ENCODE data around the gene GOSR2.

Gene GOSR2

DNA sequence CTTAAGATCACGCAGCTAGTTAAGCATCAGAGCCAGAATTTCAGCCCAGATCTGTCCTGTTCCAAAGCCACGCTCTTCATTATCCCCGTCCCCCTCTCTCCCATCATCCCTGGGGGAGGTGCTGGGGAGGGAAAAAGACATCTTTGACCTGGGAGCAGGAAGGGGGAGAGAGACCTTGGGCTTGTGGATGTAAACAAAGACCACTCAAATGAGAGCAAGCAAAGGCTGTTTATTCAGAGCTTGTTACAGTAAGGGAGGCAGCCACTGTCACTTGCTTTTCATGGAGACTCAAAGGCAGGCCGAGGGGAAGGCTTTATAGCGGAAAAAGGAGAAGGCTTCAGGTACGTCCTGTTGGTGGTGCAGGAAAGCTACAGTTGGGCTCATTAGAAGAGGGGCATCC lies 59.6 kb downstream of the GOSR2 start:
- TF ChIP-seq, protein P1, sequence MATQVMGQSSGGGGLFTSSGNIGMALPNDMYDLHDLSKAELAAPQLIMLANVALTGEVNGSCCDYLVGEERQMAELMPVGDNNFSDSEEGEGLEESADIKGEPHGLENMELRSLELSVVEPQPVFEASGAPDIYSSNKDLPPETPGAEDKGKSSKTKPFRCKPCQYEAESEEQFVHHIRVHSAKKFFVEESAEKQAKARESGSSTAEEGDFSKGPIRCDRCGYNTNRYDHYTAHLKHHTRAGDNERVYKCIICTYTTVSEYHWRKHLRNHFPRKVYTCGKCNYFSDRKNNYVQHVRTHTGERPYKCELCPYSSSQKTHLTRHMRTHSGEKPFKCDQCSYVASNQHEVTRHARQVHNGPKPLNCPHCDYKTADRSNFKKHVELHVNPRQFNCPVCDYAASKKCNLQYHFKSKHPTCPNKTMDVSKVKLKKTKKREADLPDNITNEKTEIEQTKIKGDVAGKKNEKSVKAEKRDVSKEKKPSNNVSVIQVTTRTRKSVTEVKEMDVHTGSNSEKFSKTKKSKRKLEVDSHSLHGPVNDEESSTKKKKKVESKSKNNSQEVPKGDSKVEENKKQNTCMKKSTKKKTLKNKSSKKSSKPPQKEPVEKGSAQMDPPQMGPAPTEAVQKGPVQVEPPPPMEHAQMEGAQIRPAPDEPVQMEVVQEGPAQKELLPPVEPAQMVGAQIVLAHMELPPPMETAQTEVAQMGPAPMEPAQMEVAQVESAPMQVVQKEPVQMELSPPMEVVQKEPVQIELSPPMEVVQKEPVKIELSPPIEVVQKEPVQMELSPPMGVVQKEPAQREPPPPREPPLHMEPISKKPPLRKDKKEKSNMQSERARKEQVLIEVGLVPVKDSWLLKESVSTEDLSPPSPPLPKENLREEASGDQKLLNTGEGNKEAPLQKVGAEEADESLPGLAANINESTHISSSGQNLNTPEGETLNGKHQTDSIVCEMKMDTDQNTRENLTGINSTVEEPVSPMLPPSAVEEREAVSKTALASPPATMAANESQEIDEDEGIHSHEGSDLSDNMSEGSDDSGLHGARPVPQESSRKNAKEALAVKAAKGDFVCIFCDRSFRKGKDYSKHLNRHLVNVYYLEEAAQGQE (IDR thresholded peaks at IDR 0.05; ENCODE audit: insufficient read depth in 1 of 2, low read depth in 2 of 2, low read length in 2 of 2), result no peak

DNA sequence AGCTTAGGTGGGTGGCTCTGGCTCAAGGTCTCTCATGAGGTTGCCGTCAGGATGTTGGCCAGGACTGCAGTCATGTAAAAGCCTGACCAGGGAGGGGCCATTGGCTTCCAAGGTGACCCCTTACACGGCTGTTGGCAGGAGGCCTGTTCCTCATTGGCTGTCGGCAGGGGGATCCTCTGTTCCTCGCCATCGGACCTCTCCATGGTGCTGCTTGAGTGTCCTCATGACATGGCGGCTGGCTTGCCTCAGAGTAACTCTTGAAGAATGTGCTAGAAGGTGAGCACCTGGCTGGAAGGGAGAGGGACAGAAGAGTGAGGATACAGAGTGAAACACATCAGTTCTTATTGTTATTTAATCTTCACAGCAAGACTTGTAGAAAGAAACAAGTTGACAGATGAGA lies 60.8 kb downstream of the GOSR2 start:
- TF ChIP-seq FOXP2 (optimal IDR thresholded peaks at IDR 0.05; ENCODE audit: borderline replicate concordance, extremely low read depth, extremely low read length, insufficient read depth), result no peak
- TF ChIP-seq SIN3A (IDR thresholded peaks at IDR 0.05; ENCODE audit: borderline replicate concordance, insufficient read depth, low read length), result no peak
- TF ChIP-seq, protein P1 (IDR thresholded peaks at IDR 0.05; ENCODE audit: insufficient read depth in 1 of 2, low read depth in 2 of 2, low read length in 2 of 2), result peak; percentile 48 to 88; a peak in 3 of 4 replicates
- no peak for TF ChIP-seq POLR2AphosphoS5 (IDR thresholded peaks at IDR 0.05; ENCODE audit: low read depth, low read length)

DNA sequence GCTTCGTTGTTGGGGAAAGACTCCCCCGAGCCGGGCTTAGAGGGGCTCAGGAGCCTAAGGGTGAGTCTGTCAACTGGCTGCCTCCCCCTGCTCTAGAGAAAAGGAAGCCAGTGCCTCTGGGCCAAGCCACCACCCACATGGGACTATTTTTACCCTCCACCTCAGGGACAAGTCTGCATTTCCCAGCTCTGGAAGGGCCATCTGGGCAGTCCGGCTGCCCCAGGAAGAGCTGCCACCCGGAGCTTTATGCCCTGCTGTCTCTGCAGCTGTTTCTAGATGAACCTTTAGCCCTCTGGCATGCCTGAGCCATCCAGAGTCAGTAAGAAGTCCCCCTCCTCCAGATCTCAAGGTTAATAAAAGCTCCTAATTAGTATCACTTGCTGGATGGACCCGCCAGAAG lies 61.4 kb downstream of the GOSR2 start:
- TF ChIP-seq, protein P1 (IDR thresholded peaks at IDR 0.05; ENCODE audit: insufficient read depth in 1 of 2, low read depth in 2 of 2, low read length in 2 of 2), result no peak
- TF ChIP-seq TAF1 (IDR thresholded peaks at IDR 0.05; ENCODE audit: borderline replicate concordance, insufficient read depth, low read length) (no peak), POLR2AphosphoS5 (IDR thresholded peaks at IDR 0.05; ENCODE audit: low read depth, low read length) (no peak), SIN3A (IDR thresholded peaks at IDR 0.05; ENCODE audit: borderline replicate concordance, insufficient read depth, low read length) (no peak), FOXP2 (optimal IDR thresholded peaks at IDR 0.05; ENCODE audit: borderline replicate concordance, extremely low read depth, extremely low read length, insufficient read depth) (no peak)

- TF ChIP-seq SIN3A (IDR thresholded peaks at IDR 0.05; ENCODE audit: borderline replicate concordance, insufficient read depth, low read length) (no peak), TAF1 (IDR thresholded peaks at IDR 0.05; ENCODE audit: borderline replicate concordance, insufficient read depth, low read length) (no peak), POLR2AphosphoS5 (IDR thresholded peaks at IDR 0.05; ENCODE audit: low read depth, low read length) (no peak), FOXP2 (optimal IDR thresholded peaks at IDR 0.05; ENCODE audit: borderline replicate concordance, extremely low read depth, extremely low read length, insufficient read depth) (no peak)
- TF ChIP-seq, protein P1 (IDR thresholded peaks at IDR 0.05; ENCODE audit: insufficient read depth in 1 of 2, low read depth in 2 of 2, low read length in 2 of 2), result no peak
These were observed 61.9 kb downstream of the GOSR2 start for GRCh38 chr17:46984892-46985291.

GRCh38 chr17:46986366-46986765 lies 63.4 kb downstream of the GOSR2 start:
- TF ChIP-seq FOXP2 (optimal IDR thresholded peaks at IDR 0.05; ENCODE audit: borderline replicate concordance, extremely low read depth, extremely low read length, insufficient read depth), result no peak
- TF ChIP-seq TAF1 (IDR thresholded peaks at IDR 0.05; ENCODE audit: borderline replicate concordance, insufficient read depth, low read length), result no peak
- TF ChIP-seq POLR2AphosphoS5 (IDR thresholded peaks at IDR 0.05; ENCODE audit: low read depth, low read length), result no peak
- no peak for TF ChIP-seq SIN3A (IDR thresholded peaks at IDR 0.05; ENCODE audit: borderline replicate concordance, insufficient read depth, low read length)
- TF ChIP-seq, protein P1 (IDR thresholded peaks at IDR 0.05; ENCODE audit: insufficient read depth in 1 of 2, low read depth in 2 of 2, low read length in 2 of 2), result no peak
